GM12878 (cell line): ENCODE results near the gene JMJD4. TPM values are rescaled to one million over a fixed set of nuclear protein-coding genes. Genes with fewer than 3 reads are reported as not detected.

ENCODE experiments used
- ATF7 ChIP-seq: fragments of 450-650 bp; IDR thresholded peaks from 2 replicates; pipeline ENCODE4 v1.6.1; 2016; ENCODE audit warnings: low read depth, mild to moderate bottlenecking
- BACH1 ChIP-seq: fragments of 450-650 bp; IDR thresholded peaks from 2 replicates; pipeline ENCODE4 v1.6.1; 2017; ENCODE audit warnings: mild to moderate bottlenecking, borderline replicate concordance
- CHD2 ChIP-seq: IDR thresholded peaks from 2 replicates; pipeline ENCODE4 v1.6.1; 2011; ENCODE audit warnings: low read depth, low read length, improper control_type of control experiment, borderline replicate concordance
- CHD4 ChIP-seq: fragments of 200-600 bp; sonication (generic); IDR thresholded peaks from 2 replicates; pipeline ENCODE4 v1.6.1; 2016; ENCODE audit warnings: mild to moderate bottlenecking
- CUX1 ChIP-seq: IDR thresholded peaks from 2 replicates; pipeline ENCODE4 v1.6.1; 2012; ENCODE audit warnings: improper control_type of control experiment, low read depth, low read length; ENCODE audit not compliant: insufficient replicate concordance
- ESRRA ChIP-seq: IDR thresholded peaks from 2 replicates; pipeline ENCODE4 v1.6.1; 2012; ENCODE audit warnings: mild to moderate bottlenecking, low read length, improper control_type of control experiment
- FOS ChIP-seq: IDR thresholded peaks from 3 replicates; pipeline ENCODE4 v1.6.1; 2011; ENCODE audit warnings: borderline replicate concordance; ENCODE audit not compliant: insufficient read length; ENCODE audit errors: extremely low read depth
- HDAC2 ChIP-seq: fragments of 200-600 bp; sonication (generic); IDR thresholded peaks from 2 replicates; pipeline ENCODE4 v1.6.1; 2017
- HDGF ChIP-seq: fragments of 450-650 bp; IDR thresholded peaks from 2 replicates; pipeline ENCODE4 v1.6.1; 2016; ENCODE audit warnings: antibody characterized with exemption
- IKZF1 ChIP-seq: fragments of 450-650 bp; conservative IDR thresholded peaks from 2 replicates; pipeline ENCODE4 v1.6.1; 2017; ENCODE audit warnings: antibody characterized with exemption, mild to moderate bottlenecking
- MYC ChIP-seq: IDR thresholded peaks from 2 replicates; pipeline ENCODE4 v1.6.1; 2011; ENCODE audit warnings: mild to moderate bottlenecking, low read length, moderate library complexity, inconsistent platforms; ENCODE audit not compliant: insufficient read depth, insufficient replicate concordance, insufficient read length, severe bottlenecking
- POLR2AphosphoS2 ChIP-seq: IDR thresholded peaks from 2 replicates; pipeline ENCODE4 v1.6.1; 2011; ENCODE audit warnings: low read depth, mild to moderate bottlenecking, low read length, improper control_type of control experiment, moderate library complexity
- RELA ChIP-seq: fragments of 450-650 bp; IDR thresholded peaks from 2 replicates; pipeline ENCODE4 v1.8.0; 2014; ENCODE audit warnings: borderline replicate concordance; ENCODE audit not compliant: partially characterized antibody
- RFX5 ChIP-seq: IDR thresholded peaks from 2 replicates; pipeline ENCODE4 v1.6.1; 2011; ENCODE audit warnings: low read depth, low read length, improper control_type of control experiment
- SKIL ChIP-seq: fragments of 450-650 bp; IDR thresholded peaks from 2 replicates; pipeline ENCODE4 v1.6.1; 2017; ENCODE audit warnings: mild to moderate bottlenecking, low read depth, inconsistent platforms; ENCODE audit not compliant: poor library complexity, severe bottlenecking
- TCF3 ChIP-seq: IDR thresholded peaks from 2 replicates; pipeline ENCODE4 v1.6.1; 2012; ENCODE audit warnings: low read depth, mild to moderate bottlenecking, low read length, borderline replicate concordance; ENCODE audit not compliant: insufficient read depth
- ZNF274 ChIP-seq: IDR thresholded peaks from one replicate; pipeline ENCODE4 v1.8.0; 2011; ENCODE audit not compliant: insufficient read length, insufficient read depth
- ZNF687 ChIP-seq: fragments of 450-650 bp; IDR thresholded peaks from 2 replicates; pipeline ENCODE4 v1.6.1; 2017; ENCODE audit warnings: mild to moderate bottlenecking, moderate library complexity
- polyA plus RNA-seq, 11 experiments: library from polyadenylated mRNA; depleted of rRNA in 4 of 11; unstranded in 6 of 11; stranded (reverse) in 5 of 11; fragments of >200 nt; fragmentation: Nextera tagmentation in 4 of 11; fragmentation: Illumina TruSeq in 1 of 11; extraction: Ambion mirVana in 4 of 11; extraction: Trizol in 1 of 11; gene quantifications; 1 replicate in 1 of 11; 2 replicates in 10 of 11; pipeline versions ENCODE4 v1.2.1 to v1.2.3, GENCODE V29; 2011 to 2016; ENCODE audit warnings: inconsistent platforms in 2 of 11, missing spikeins in 2 of 11, low read depth in 1 of 11
- total RNA-seq, 4 experiments: library from RNA; depleted of rRNA in 3 of 4; stranded (reverse); fragments of >200 nt in 3 of 4; fragmentation: Illumina TruSeq in 1 of 4; extraction: Trizol in 1 of 4; gene quantifications; 2 replicates each; pipeline versions ENCODE4 v1.2.1 to v1.2.3, GENCODE V29; 2013 to 2021

The JMJD4 gene
- total and polyA plus RNA-seq, 10 of the 15 experiments (the other 5 are each of a cell fraction or from before 2014, with no cell fraction given): 0.89 to 38.3 (median 18.4) TPM

- TF ChIP-seq SKIL (no peak), CHD2 (no peak; the same call in 1 of the 2 replicates), FOS (no peak), ESRRA (no peak), CHD4 (no peak), ZNF687 (0 out of 2 replicates have a peak, but pooled peaks have one; percentile 25), HDAC2 (no peak), RFX5 (no peak), POLR2AphosphoS2 (peak; percentile 64; the same call in 1 of the 2 replicates), IKZF1 (0 out of 2 replicates have a peak, but pooled peaks have one; percentile 35), ZNF274 (no peak), MYC (no peak), HDGF (no peak), ATF7 (no peak), BACH1 (no peak), TCF3 (peak; percentile 56; the same call in 1 of the 2 replicates), CUX1 (no peak), RELA (no peak)
Measured at GRCh38 chr1:227728059-227728891, 6.8 kb downstream of the JMJD4 start (continued).
